BLaER1 treated with 17β-estradiol and CSF1 and Interleukin-3, amounts not matched to agents 10 nM and 100 nM (cell line): ENCODE data around the gene FRS2.

ENCODE experiments used
- H3K27ac ChIP-seq, 11 experiments: shearing (Covaris generic); formaldehyde crosslinking; 2 replicates each; pipeline ENCODE4 v1.8.1; 2022
- H3K27me3 ChIP-seq, 11 experiments: shearing (Covaris generic); formaldehyde crosslinking; 2 replicates each; pipeline ENCODE4 v1.8.1; 2022
- H3K36me3 ChIP-seq, 11 experiments: shearing (Covaris generic); formaldehyde crosslinking; 2 replicates each; pipeline ENCODE4 v1.8.1; 2022
- H3K4me1 ChIP-seq, 10 experiments: shearing (Covaris generic); formaldehyde crosslinking; 2 replicates each; pipeline ENCODE4 v1.8.1; 2022
- H3K4me2 ChIP-seq, 11 experiments: shearing (Covaris generic); formaldehyde crosslinking; 2 replicates each; pipeline ENCODE4 v1.8.1; 2022
- H3K4me3 ChIP-seq, 10 experiments: shearing (Covaris generic); formaldehyde crosslinking; 2 replicates each; pipeline ENCODE4 v1.8.1; 2022
- H3K9ac ChIP-seq, 11 experiments: shearing (Covaris generic); formaldehyde crosslinking; 2 replicates each; pipeline ENCODE4 v1.8.1; 2022
- H3K9me3 ChIP-seq, 11 experiments: shearing (Covaris generic); formaldehyde crosslinking; replicated peaks in 1 of 11; 2 replicates each; pipeline ENCODE4 v1.8.1; 2022
- H4K20me1 ChIP-seq, 11 experiments: shearing (Covaris generic); formaldehyde crosslinking; 2 replicates each; pipeline ENCODE4 v1.8.1; 2022
- Cebpa-rat ChIP-seq, 11 experiments: shearing (Covaris generic); IDR thresholded peaks; 2 replicates each; pipeline ENCODE4 v1.8.1; 2022

FRS2 gene

GRCh38 chr12:69620077-69620476 lies 149.9 kb downstream of the FRS2 start:
- no peak for TF ChIP-seq Cebpa-rat (IDR thresholded peaks at IDR 0.05)
- peaks cover 0 to 11% (median 0%) of the 10 kb centered on the region in 11 experiments; a peak in 9 of 22 replicates for H3K9me3 ChIP-seq
- no peaks in the 10 kb centered on the region for H4K20me1 ChIP-seq
- no peak overlapping the region for H3K27ac ChIP-seq
- no peaks in the 10 kb centered on the region for H3K27me3 ChIP-seq
- H3K4me1 ChIP-seq: peaks cover 0 to 8% (median 7%) of the 10 kb centered on the region in 10 experiments; a peak in 7 of 20 replicates
- no peak overlapping the region for H3K9ac ChIP-seq
- no peaks in the 10 kb centered on the region for H3K36me3 ChIP-seq
- no peak overlapping the region for H3K4me2 ChIP-seq
- H3K4me3 ChIP-seq: no peak overlapping the region

- no peak overlapping the region for H3K4me3 ChIP-seq
- no peaks in the 10 kb centered on the region for H3K27me3 ChIP-seq
- H3K9ac ChIP-seq: no peak overlapping the region
- peaks cover 0 to 6% (median 4%) of the 10 kb centered on the region in 10 experiments; a peak in 7 of 20 replicates for H3K4me1 ChIP-seq
- TF ChIP-seq Cebpa-rat (IDR thresholded peaks at IDR 0.05): no peak
- peaks cover 0 to 3% (median 0%) of the 10 kb centered on the region in 11 experiments; a peak in 4 of 22 replicates for H3K9me3 ChIP-seq
- no peaks in the 10 kb centered on the region for H4K20me1 ChIP-seq
- H3K27ac ChIP-seq: no peak overlapping the region
- no peaks in the 10 kb centered on the region for H3K36me3 ChIP-seq
- H3K4me2 ChIP-seq: no peak overlapping the region
Observed at GRCh38 chr12:69620921-69621320, 150.7 kb downstream of the FRS2 start.

GRCh38 chr12:69621551-69621950 lies 151.4 kb downstream of the FRS2 start:
- Histone ChIP-seq H3K9ac (no peak overlapping the region), H4K20me1 (no peaks in the 10 kb centered on the region), H3K9me3 (no peaks in the 10 kb centered on the region), H3K27ac (no peak overlapping the region), H3K4me2 (no peak overlapping the region), H3K27me3 (no peaks in the 10 kb centered on the region), H3K36me3 (no peaks in the 10 kb centered on the region), H3K4me3 (no peak overlapping the region), H3K4me1 (no peaks in the 10 kb centered on the region)
- TF ChIP-seq Cebpa-rat (IDR thresholded peaks at IDR 0.05): no peak

- no peak overlapping the region for H3K4me3 ChIP-seq
- no peak overlapping the region for H3K9ac ChIP-seq
- H3K4me2 ChIP-seq: no peak overlapping the region
- no peaks in the 10 kb centered on the region for H3K9me3 ChIP-seq
- H4K20me1 ChIP-seq: no peaks in the 10 kb centered on the region
- H3K27ac ChIP-seq: no peak overlapping the region
- no peak for TF ChIP-seq Cebpa-rat (IDR thresholded peaks at IDR 0.05)
- H3K27me3 ChIP-seq: no peaks in the 10 kb centered on the region
- H3K36me3 ChIP-seq: no peaks in the 10 kb centered on the region
- peaks cover 0 to 7% (median 2%) of the 10 kb centered on the region in 10 experiments; a peak in 5 of 20 replicates for H3K4me1 ChIP-seq
Observed at GRCh38 chr12:69623970-69624369, 153.8 kb downstream of the FRS2 start.

- no peak overlapping the region for H3K4me3 ChIP-seq
- H3K9ac ChIP-seq: no peak overlapping the region
- H3K9me3 ChIP-seq: peaks cover 0 to 19% (median 10%) of the 10 kb centered on the region in 11 experiments; a peak in 14 of 22 replicates
- no peaks in the 10 kb centered on the region for H3K27me3 ChIP-seq
- no peaks in the 10 kb centered on the region for H4K20me1 ChIP-seq
- H3K4me1 ChIP-seq: peaks cover 0 to 9% (median 2%) of the 10 kb centered on the region in 10 experiments; a peak in 5 of 20 replicates
- no peak overlapping the region for H3K27ac ChIP-seq
- H3K4me2 ChIP-seq: no peak overlapping the region
- TF ChIP-seq Cebpa-rat (IDR thresholded peaks at IDR 0.05): no peak
- H3K36me3 ChIP-seq: no peaks in the 10 kb centered on the region
Observed at GRCh38 chr12:69627501-69627900, 157.3 kb downstream of the FRS2 start.
